BE2C (cell line): ENCODE data around the gene DMBT1.

Source experiments
- DNase-seq: peaks from one replicate; pipeline ENCODE4 v3.0.0-alpha.2; 2020
- H3K27me3 ChIP-seq: fragments of 250-450 bp; sonication (Bioruptor Pico); 2 replicates; pipeline ENCODE4 v1.5.1; 2020; ENCODE audit warnings: mild to moderate bottlenecking
- H3K36me3 ChIP-seq: fragments of 250-450 bp; sonication (Bioruptor Pico); 2 replicates; pipeline ENCODE4 v1.5.1; 2020; ENCODE audit warnings: mild to moderate bottlenecking
- H3K4me1 ChIP-seq: fragments of 250-450 bp; sonication (Bioruptor Pico); 2 replicates; pipeline ENCODE4 v1.5.1; 2020
- H3K4me3 ChIP-seq: 2 replicates; pipeline ENCODE4 v1.5.1; 2011; ENCODE audit warnings: low read depth, low read length
- H3K9me3 ChIP-seq: fragments of 250-450 bp; sonication (Bioruptor Pico); 2 replicates; pipeline ENCODE4 v1.5.1; 2020
- TF ChIP-seq, protein P1 (sequence below): IDR thresholded peaks from 2 replicates; pipeline ENCODE4 v1.5.1; 2012; ENCODE audit warnings: mild to moderate bottlenecking, low read depth, low read length

The DMBT1 gene

DNA sequence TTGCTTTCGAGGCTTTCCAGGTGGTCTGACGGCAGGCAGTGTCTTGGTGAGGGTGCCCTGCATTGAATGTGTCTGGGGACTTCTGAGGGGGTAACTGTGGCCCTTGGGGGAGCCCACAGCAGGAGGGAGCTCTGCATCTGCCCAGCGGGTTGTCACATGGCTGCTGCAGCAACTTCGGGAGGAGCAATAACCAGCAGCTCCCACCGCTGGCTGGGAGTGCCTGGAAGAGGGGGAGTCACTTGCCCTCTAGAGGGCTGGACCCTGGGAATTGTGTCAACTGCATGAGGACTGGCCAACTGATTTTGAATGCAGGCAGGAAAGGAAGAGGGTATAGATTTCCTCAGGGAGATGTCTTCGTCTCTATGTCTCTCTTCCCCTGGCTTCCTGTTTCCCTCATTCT lies 112.7 kb downstream of the DMBT1 start:
- DNase-seq: no peak
- peaks cover 6% of the 10 kb centered on the region; the same call in 1 of the 2 replicates for H3K27me3 ChIP-seq
- no peaks in the 10 kb centered on the region for H3K4me1 ChIP-seq
- TF ChIP-seq, protein P1, sequence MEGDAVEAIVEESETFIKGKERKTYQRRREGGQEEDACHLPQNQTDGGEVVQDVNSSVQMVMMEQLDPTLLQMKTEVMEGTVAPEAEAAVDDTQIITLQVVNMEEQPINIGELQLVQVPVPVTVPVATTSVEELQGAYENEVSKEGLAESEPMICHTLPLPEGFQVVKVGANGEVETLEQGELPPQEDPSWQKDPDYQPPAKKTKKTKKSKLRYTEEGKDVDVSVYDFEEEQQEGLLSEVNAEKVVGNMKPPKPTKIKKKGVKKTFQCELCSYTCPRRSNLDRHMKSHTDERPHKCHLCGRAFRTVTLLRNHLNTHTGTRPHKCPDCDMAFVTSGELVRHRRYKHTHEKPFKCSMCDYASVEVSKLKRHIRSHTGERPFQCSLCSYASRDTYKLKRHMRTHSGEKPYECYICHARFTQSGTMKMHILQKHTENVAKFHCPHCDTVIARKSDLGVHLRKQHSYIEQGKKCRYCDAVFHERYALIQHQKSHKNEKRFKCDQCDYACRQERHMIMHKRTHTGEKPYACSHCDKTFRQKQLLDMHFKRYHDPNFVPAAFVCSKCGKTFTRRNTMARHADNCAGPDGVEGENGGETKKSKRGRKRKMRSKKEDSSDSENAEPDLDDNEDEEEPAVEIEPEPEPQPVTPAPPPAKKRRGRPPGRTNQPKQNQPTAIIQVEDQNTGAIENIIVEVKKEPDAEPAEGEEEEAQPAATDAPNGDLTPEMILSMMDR: no peak
- H3K9me3 ChIP-seq: no peaks in the 10 kb centered on the region
- no peak overlapping the region for H3K4me3 ChIP-seq
- H3K36me3 ChIP-seq: no peaks in the 10 kb centered on the region

DNA sequence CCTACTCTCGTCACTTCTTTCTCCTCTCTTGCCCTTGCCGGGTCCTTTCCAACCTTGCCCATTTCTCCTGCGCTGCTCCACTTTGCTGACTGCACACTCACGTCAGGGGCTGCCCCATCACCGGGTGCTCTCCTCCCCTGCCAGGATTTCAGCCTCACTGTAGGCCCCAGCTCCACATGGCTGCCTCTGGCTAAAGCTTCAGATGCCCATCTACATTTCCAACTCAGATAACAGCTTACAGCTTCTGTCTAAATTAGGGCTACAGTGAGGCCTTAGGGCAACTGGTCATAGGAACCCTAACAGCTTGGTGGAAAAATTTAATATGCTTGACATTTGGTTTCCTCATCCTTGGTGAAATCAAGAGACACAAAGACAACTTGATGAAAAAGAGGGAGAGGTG lies 113.2 kb downstream of the DMBT1 start:
- Histone ChIP-seq H3K9me3 (no peaks in the 10 kb centered on the region), H3K27me3 (peaks cover 6% of the 10 kb centered on the region), H3K4me1 (no peaks in the 10 kb centered on the region), H3K36me3 (no peaks in the 10 kb centered on the region), H3K4me3 (no peak overlapping the region)
- TF ChIP-seq, protein P1: no peak
- DNase-seq: no peak

DNA sequence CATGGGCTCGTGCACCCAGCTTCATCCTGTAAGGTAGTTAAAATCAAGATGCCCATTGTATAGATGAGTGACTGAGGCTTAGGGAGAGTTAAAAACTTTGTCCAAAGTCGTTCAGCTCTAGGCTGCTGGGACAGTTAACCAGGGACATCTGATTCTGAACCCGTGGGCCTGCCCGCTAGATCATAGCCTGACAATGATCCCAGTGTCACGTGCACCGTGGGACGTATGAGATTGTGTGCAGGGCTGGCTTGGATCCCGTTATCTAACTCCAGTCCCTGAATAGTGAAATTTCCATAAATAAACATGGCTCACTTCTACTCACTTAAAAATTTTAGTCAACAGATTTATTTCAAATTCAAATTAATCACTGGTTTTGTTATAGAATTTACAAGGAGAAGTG lies 114.2 kb downstream of the DMBT1 start:
- H3K9me3 ChIP-seq: no peaks in the 10 kb centered on the region
- H3K4me1 ChIP-seq: no peaks in the 10 kb centered on the region
- no peak overlapping the region for H3K4me3 ChIP-seq
- no peaks in the 10 kb centered on the region for H3K36me3 ChIP-seq
- DNase-seq: no peak
- peaks cover 6% of the 10 kb centered on the region for H3K27me3 ChIP-seq
- TF ChIP-seq, protein P1: no peak

DNA sequence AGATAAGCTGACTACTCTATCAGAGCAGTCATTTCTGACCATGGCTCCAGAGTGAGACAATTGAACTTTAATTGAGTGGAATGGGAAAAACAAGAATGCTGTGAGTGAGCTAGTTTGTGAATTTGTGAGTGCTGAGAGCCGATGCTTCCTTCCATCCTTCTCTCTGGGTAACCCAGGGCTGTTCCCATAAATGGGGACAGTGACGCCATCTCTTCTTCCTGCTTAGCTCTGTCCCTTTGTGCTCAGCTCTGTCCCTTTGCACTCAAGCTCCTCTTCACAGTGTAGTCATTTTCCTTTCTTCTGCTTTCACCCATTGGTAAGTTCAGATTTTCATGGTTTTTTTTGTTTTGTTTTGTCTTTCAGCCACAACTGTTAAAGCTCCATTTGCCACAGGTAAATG lies 114.7 kb downstream of the DMBT1 start:
- no peaks in the 10 kb centered on the region for H3K36me3 ChIP-seq
- H3K9me3 ChIP-seq: no peaks in the 10 kb centered on the region
- H3K27me3 ChIP-seq: peaks cover 6% of the 10 kb centered on the region
- DNase-seq: no peak
- H3K4me1 ChIP-seq: no peaks in the 10 kb centered on the region
- TF ChIP-seq, protein P1: no peak
- no peak overlapping the region for H3K4me3 ChIP-seq

DNA sequence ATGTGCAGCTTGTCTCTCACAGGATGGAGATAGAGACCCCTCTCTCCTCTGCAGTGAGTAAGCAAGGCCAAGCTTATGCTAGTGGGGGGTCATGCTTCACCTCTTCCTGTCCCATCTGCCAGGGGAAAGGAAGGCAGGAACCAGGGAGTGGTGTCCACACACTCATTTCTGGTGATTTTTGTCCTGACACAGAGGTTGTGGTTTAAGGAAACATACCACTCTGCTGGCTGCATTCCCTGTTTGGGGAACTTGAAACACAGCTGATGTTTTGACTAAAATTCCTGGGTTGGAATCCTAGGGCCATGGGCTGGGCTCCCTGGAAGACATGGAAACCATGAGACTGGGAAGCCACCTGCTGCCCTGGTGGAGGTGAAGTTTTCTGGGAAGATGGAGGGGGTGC lies 117.7 kb downstream of the DMBT1 start:
- Histone ChIP-seq H3K4me3 (no peak overlapping the region), H3K36me3 (no peaks in the 10 kb centered on the region), H3K4me1 (no peaks in the 10 kb centered on the region), H3K9me3 (no peaks in the 10 kb centered on the region), H3K27me3 (peaks cover 6% of the 10 kb centered on the region)
- TF ChIP-seq, protein P1: no peak
- DNase-seq: no peak

DNA sequence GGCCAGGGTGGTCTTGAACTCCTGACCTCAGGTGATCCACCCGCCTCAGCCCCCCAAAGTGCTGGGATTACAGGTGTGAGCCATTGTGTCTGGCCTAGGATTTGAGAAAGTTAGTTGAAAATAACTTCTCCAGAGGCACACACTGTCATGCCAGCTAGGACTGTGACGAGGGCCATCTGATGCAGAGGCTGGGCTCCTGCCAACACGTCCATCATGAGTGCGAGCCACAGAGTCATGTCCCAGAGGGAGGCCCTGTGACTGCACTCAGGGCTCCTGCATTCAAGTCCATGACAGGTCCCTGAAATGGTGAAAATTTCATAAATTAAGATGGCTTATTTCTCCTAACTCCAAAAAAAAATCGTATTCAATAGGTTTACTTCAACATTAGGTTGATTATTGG lies 122.0 kb downstream of the DMBT1 start:
- Histone ChIP-seq H3K9me3 (no peaks in the 10 kb centered on the region), H3K4me1 (no peaks in the 10 kb centered on the region), H3K36me3 (no peaks in the 10 kb centered on the region), H3K4me3 (no peak overlapping the region), H3K27me3 (no peaks in the 10 kb centered on the region; the same call in none of the 2 replicates)
- DNase-seq: no peak
- TF ChIP-seq, protein P1: no peak
